Measurements from ENCODE around the gene RYR1.

Gene RYR1

GRCh38 chr19:38488776-38489481, 55.4 kb downstream of the RYR1 start:
- Histone ChIP-seq H3K27me3 (ENCODE audit: insufficient read depth, low read length, poor library complexity, severe bottlenecking) (no peaks in the 10 kb centered on the region), H3K9me3 (ENCODE audit: insufficient read depth, low read depth, low read length) (no peaks in the 10 kb centered on the region), H3K79me2 (ENCODE audit: insufficient read depth, low read length) (no peaks in the 10 kb centered on the region), H3K9ac (ENCODE audit: low read depth, low read length, poor library complexity, severe bottlenecking) (no peak overlapping the region), H3K4me2 (ENCODE audit: low read depth, low read length, poor library complexity, severe bottlenecking) (no peak overlapping the region), H4K20me1 (ENCODE audit: insufficient read depth, low read length, poor library complexity, severe bottlenecking) (no peaks in the 10 kb centered on the region), H3F3A (ENCODE audit: low read depth) (no peaks in the 10 kb centered on the region), H3K4me1 (ENCODE audit: insufficient read depth, low read length, poor library complexity, severe bottlenecking) (peaks cover 10% of the 10 kb centered on the region), H3K4me3 (ENCODE audit: low read length, poor library complexity, severe bottlenecking) (no peak overlapping the region), H3K36me3 (ENCODE audit: insufficient read depth, low read length) (no peaks in the 10 kb centered on the region), H2AFZ (ENCODE audit: low read length) (no peak overlapping the region), H3K9me2 (replicated peaks; ENCODE audit: low read depth, low read length) (no peaks in the 10 kb centered on the region)
- no peak for TF ChIP-seq CTCF (conservative IDR thresholded peaks at IDR 0.05; ENCODE audit: low read length)
- TF ChIP-seq EZH2phosphoT487 (IDR thresholded peaks at IDR 0.05; ENCODE audit: borderline replicate concordance): no peak

DNA sequence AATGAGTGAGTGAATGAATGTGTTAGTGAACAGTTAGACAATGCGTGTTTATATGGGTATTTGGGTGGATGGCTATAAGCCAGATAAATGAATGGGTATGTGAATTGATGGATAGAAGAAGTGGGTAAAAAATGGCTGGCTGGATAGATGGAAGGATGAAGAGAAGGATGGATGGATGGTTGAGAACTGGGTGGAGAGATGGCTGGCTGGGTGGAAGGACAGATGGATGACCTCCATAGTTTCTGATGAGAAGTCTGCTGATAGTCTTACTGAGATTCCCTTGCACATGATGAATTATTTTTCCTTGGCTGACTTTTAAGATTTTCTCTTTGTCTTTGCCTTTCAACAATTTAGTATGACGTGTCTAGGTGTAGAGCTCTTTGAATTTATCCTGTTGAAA, 57.4 kb downstream of the RYR1 start:
- Histone ChIP-seq H3F3A (ENCODE audit: low read depth) (no peaks in the 10 kb centered on the region), H3K27me3 (ENCODE audit: insufficient read depth, low read length, poor library complexity, severe bottlenecking) (no peaks in the 10 kb centered on the region), H3K9me2 (replicated peaks; ENCODE audit: low read depth, low read length) (no peaks in the 10 kb centered on the region), H3K4me3 (ENCODE audit: low read length, poor library complexity, severe bottlenecking) (no peak overlapping the region), H3K79me2 (ENCODE audit: insufficient read depth, low read length) (no peaks in the 10 kb centered on the region), H3K36me3 (ENCODE audit: insufficient read depth, low read length) (no peaks in the 10 kb centered on the region), H3K9ac (ENCODE audit: low read depth, low read length, poor library complexity, severe bottlenecking) (no peak overlapping the region), H3K4me2 (ENCODE audit: low read depth, low read length, poor library complexity, severe bottlenecking) (no peak overlapping the region), H3K9me3 (ENCODE audit: insufficient read depth, low read depth, low read length) (no peaks in the 10 kb centered on the region), H2AFZ (ENCODE audit: low read length) (no peak overlapping the region), H3K4me1 (ENCODE audit: insufficient read depth, low read length, poor library complexity, severe bottlenecking) (peaks cover 10% of the 10 kb centered on the region), H4K20me1 (ENCODE audit: insufficient read depth, low read length, poor library complexity, severe bottlenecking) (no peaks in the 10 kb centered on the region)
- no peak for TF ChIP-seq CTCF (conservative IDR thresholded peaks at IDR 0.05; ENCODE audit: low read length)
- TF ChIP-seq EZH2phosphoT487 (IDR thresholded peaks at IDR 0.05; ENCODE audit: borderline replicate concordance): no peak

- peak overlapping the region; percentile 16 for H3K4me2 ChIP-seq (ENCODE audit: low read depth, low read length, poor library complexity, severe bottlenecking)
Observed at GRCh38 chr19:38492181-38492813, 58.8 kb downstream of the RYR1 start.

More at GRCh38 chr19:38492181-38492813, 58.8 kb downstream of the RYR1 start:
- Histone ChIP-seq H3K27me3 (ENCODE audit: insufficient read depth, low read length, poor library complexity, severe bottlenecking) (no peaks in the 10 kb centered on the region), H3F3A (ENCODE audit: low read depth) (no peaks in the 10 kb centered on the region), H3K9me2 (replicated peaks; ENCODE audit: low read depth, low read length) (no peaks in the 10 kb centered on the region), H3K4me3 (ENCODE audit: low read length, poor library complexity, severe bottlenecking) (no peak overlapping the region), H3K4me1 (ENCODE audit: insufficient read depth, low read length, poor library complexity, severe bottlenecking) (peaks cover 10% of the 10 kb centered on the region), H2AFZ (ENCODE audit: low read length) (no peak overlapping the region), H3K79me2 (ENCODE audit: insufficient read depth, low read length) (no peaks in the 10 kb centered on the region), H3K36me3 (ENCODE audit: insufficient read depth, low read length) (no peaks in the 10 kb centered on the region), H4K20me1 (ENCODE audit: insufficient read depth, low read length, poor library complexity, severe bottlenecking) (no peaks in the 10 kb centered on the region), H3K9ac (ENCODE audit: low read depth, low read length, poor library complexity, severe bottlenecking) (no peak overlapping the region), H3K9me3 (ENCODE audit: insufficient read depth, low read depth, low read length) (no peaks in the 10 kb centered on the region)
- TF ChIP-seq EZH2phosphoT487 (IDR thresholded peaks at IDR 0.05; ENCODE audit: borderline replicate concordance) (no peak), CTCF (conservative IDR thresholded peaks at IDR 0.05; ENCODE audit: low read length) (no peak)

All from Loucy (cell line).